B cell (primary cell): ENCODE data around the gene IGSF3. TPM values are rescaled to one million over a fixed set of nuclear protein-coding genes. Genes with fewer than 3 reads are reported as not detected.

Experiments
- ATAC-seq: fragments of 200-7000 bp; cut with Tn5 transposase; one replicate; pipeline ENCODE4 v1.10.0; 2021; ENCODE audit warnings: low read depth, mild to moderate bottlenecking, moderate number of reproducible peaks, moderate library complexity
- CTCF ChIA-PET: fragments of 350-600 bp; sonication (Branson Sonifier 250); formaldehyde crosslinking; loops from one replicate; lab custom pipeline; 2021; ENCODE audit warnings: antibody characterized with exemption, inconsistent platforms; lab: Charles Lee
- POLR2A ChIA-PET: fragments of 350-600 bp; sonication (Branson Sonifier 250); formaldehyde crosslinking; loops from one replicate; lab custom pipeline; 2021; ENCODE audit warnings: antibody characterized with exemption; lab: Charles Lee
- DNase-seq: peaks from one replicate; pipeline ENCODE4 v3.0.0; 2013
- H2AFZ ChIP-seq: 2 replicates; pipeline ENCODE4 v1.6.1; 2012; ENCODE audit warnings: mild to moderate bottlenecking, low read depth, low read length; ENCODE audit not compliant: insufficient read depth, poor library complexity, severe bottlenecking
- H3K27ac ChIP-seq, 2 donors: 1 replicate in 1 of 2; 2 replicates in 1 of 2; pipeline ENCODE4 v1.5.1; 2012 to 2013; ENCODE audit warnings: low read length in 2 of 2, mild to moderate bottlenecking in 2 of 2, moderate library complexity in 1 of 2
- H3K27me3 ChIP-seq, 4 experiments: fragments of 200-600 bp in 1 of 4; sonication (generic) in 1 of 4; replicated peaks in 1 of 4; 1 replicate in 2 of 4; 2 replicates in 2 of 4; pipeline versions ENCODE4 v1.6.1 to v1.7.0; 2013 to 2016; ENCODE audit warnings: low read length in 3 of 4, mild to moderate bottlenecking in 2 of 4, mixed read lengths in 1 of 4, moderate library complexity in 1 of 4; ENCODE audit not compliant: insufficient read depth in 4 of 4, control insufficient read depth in 3 of 4; ENCODE audit errors: control extremely low read depth in 1 of 4
- H3K36me3 ChIP-seq, 2 experiments: replicated peaks in 1 of 2; 1 replicate in 1 of 2; 2 replicates in 1 of 2; pipeline versions ENCODE4 v1.6.1 to v1.7.1; 2013; ENCODE audit warnings: low read length in 1 of 2; ENCODE audit not compliant: insufficient read depth in 2 of 2, control insufficient read depth in 1 of 2; ENCODE audit errors: control extremely low read depth in 1 of 2, extremely low read depth in 1 of 2
- H3K4me1 ChIP-seq, 2 donors: fragments of 200-600 bp in 1 of 2; sonication (generic) in 1 of 2; 1 replicate in 1 of 2; 2 replicates in 1 of 2; pipeline versions ENCODE4 v1.5.1 to v1.6.1; 2013 to 2017; ENCODE audit warnings: low read length in 2 of 2; ENCODE audit not compliant: control insufficient read depth in 2 of 2, insufficient read depth in 2 of 2
- H3K4me2 ChIP-seq: replicated peaks from 2 replicates; pipeline ENCODE3; 2012; ENCODE audit warnings: mild to moderate bottlenecking, low read depth, low read length; ENCODE audit not compliant: poor library complexity, severe bottlenecking
- H3K4me3 ChIP-seq, 5 experiments: fragments of 200-600 bp in 1 of 5; sonication (generic) in 1 of 5; 1 replicate in 3 of 5; 2 replicates in 2 of 5; pipeline versions ENCODE4 v1.5.1 to v1.7.0; 2011 to 2016; ENCODE audit warnings: low read length in 4 of 5, mild to moderate bottlenecking in 4 of 5, low read depth in 2 of 5, control low read depth in 1 of 5, moderate library complexity in 1 of 5; ENCODE audit not compliant: insufficient read depth in 1 of 5; ENCODE audit errors: control extremely low read depth in 1 of 5, extremely low read depth in 1 of 5
- H3K79me2 ChIP-seq: fragments of 200-600 bp; sonication (generic); one replicate; pipeline ENCODE4 v1.6.0; 2016; ENCODE audit warnings: low read length; ENCODE audit not compliant: control insufficient read depth, insufficient read depth
- H3K9ac ChIP-seq: fragments of 200-600 bp; sonication (generic); 2 replicates; pipeline ENCODE4 v1.6.1; 2017; ENCODE audit warnings: mild to moderate bottlenecking, low read length, moderate library complexity
- H3K9me3 ChIP-seq, 3 donors: one replicate each; pipeline versions ENCODE4 v1.6.1 to v1.7.1; 2013; ENCODE audit warnings: low read length in 2 of 3; ENCODE audit not compliant: control insufficient read depth in 2 of 3, insufficient read depth in 1 of 3; ENCODE audit errors: control extremely low read depth in 1 of 3
- H4K20me1 ChIP-seq: 2 replicates; pipeline ENCODE4 v1.6.0; 2012; ENCODE audit warnings: mild to moderate bottlenecking, low read length; ENCODE audit not compliant: insufficient read depth, control insufficient read depth, poor library complexity, severe bottlenecking
- H3K27ac Mint-ChIP-seq: one replicate; pipeline ENCODE4 v1.8.0; 2021; ENCODE audit warnings: mixed read lengths
- H3K27me3 Mint-ChIP-seq: one replicate; pipeline ENCODE4 v1.8.0; 2021; ENCODE audit warnings: mixed read lengths
- H3K4me1 Mint-ChIP-seq: one replicate; pipeline ENCODE4 v1.8.0; 2021; ENCODE audit warnings: mixed read lengths
- H3K4me3 Mint-ChIP-seq: one replicate; pipeline ENCODE4 v1.8.0; 2021; ENCODE audit warnings: mixed read lengths
- H3K9me3 Mint-ChIP-seq: one replicate; pipeline ENCODE4 v1.8.0; 2022; ENCODE audit warnings: mixed read lengths; ENCODE audit not compliant: insufficient read depth
- EZH2 ChIP-seq: IDR thresholded peaks from 2 replicates; pipeline ENCODE4 v1.6.1; 2012; ENCODE audit warnings: borderline replicate concordance, low read depth, mild to moderate bottlenecking, moderate library complexity, low read length; ENCODE audit not compliant: insufficient read depth, poor library complexity, severe bottlenecking
- WGBS: methylation state at CpG from one replicate; pipeline ENCODE4 v1.1.5; 2013; ENCODE audit warnings: missing lambda C conversion rate; ENCODE audit not compliant: insufficient coverage; 5-methylcytosine and 5-hydroxymethylcytosine counted together
- intact Hi-C: fragments of 100-400 bp; cut with micrococcal nuclease; formaldehyde crosslinking; loops from one replicate; pipeline ENCODE4 v1.10.0; 2022
- polyA plus RNA-seq: library from polyadenylated mRNA; depleted of rRNA; stranded (reverse); fragments of >200 nt; gene quantifications from 2 replicates; pipeline ENCODE4 v1.2.3, GENCODE V29; 2012
- total RNA-seq, 2 donors: library from RNA; stranded (reverse); fragments of 120-200 nt in 1 of 2; gene quantifications; 1 replicate in 1 of 2; 2 replicates in 1 of 2; pipeline versions ENCODE4 v1.2.3 to v1.2.4, GENCODE V29; 2013 to 2022
- TF ChIP-seq, protein P1 (sequence below): fragments of 200-600 bp; IDR thresholded peaks from one replicate; pipeline ENCODE4 v1.8.0; 2022; ENCODE audit warnings: antibody characterized with exemption, mild to moderate bottlenecking

The IGSF3 gene
- total and polyA plus RNA-seq, 2 donors (not counting 1 experiment from before 2014, with no cell fraction given), result 0.49 TPM; not detected in 1

DNA sequence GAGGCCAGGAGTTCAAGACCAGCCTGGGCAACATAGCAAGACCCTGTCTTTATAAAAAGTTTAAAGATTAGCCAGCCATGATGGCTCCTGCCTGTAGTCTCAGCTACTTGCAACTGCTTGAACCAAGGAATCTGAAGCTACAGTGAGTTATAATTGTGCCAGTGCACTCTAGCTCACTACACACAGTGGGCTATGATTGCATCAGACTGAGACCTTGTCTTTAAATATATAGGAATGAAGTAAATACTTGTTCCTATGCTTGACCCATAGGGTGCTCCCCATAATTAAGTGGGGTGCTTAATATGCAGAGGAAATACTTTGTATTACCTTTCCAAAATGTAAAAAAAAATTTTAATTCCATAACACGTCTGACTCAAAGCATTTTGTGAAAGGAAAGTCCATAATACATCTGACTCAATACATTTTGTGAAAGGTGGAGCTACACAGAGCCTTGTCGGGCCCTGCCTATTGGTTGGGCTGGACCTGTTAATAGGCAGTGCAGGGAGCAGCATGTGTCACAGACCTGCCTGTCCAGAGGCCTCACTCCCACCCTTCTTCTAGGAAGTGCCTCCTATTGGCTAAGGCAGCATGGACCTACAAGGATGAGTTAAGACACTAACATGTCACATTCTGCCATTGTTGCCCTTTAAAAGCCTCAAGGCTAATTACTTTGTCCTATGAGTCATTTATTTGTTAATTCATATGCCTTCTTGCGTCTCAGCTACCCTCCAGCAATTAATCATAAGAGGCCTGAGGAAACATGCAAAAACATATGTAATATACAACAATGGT is 130.3 kb downstream of the IGSF3 start:
- Histone ChIP-seq H3K36me3 (peaks cover 0 to 11% of the 10 kb centered on the region in 2 experiments), H3K4me1 (peaks cover 11 to 19% of the 10 kb centered on the region in 2 donors), H3K9me3 (no peaks in the 10 kb centered on the region), H3K79me2 (peaks cover 5% of the 10 kb centered on the region), H3K27ac (no peak overlapping the region), H3K4me2 (no peak overlapping the region), H3K4me3 (no peak overlapping the region), H4K20me1 (no peaks in the 10 kb centered on the region), H3K9ac (no peak overlapping the region), H3K27me3 (no peaks in the 10 kb centered on the region), H2AFZ (no peak overlapping the region)
- ChIA-PET POLR2A (no interaction called here), CTCF (interaction anchor here (2.6 kb wide), 1 partner anchor 33 kb away, joined by 5 read pairs; no protein-coding TSS in a partner anchor)
- WGBS, result 80% methylated on average over 1 of the region's 3 CpGs
- Mint-ChIP-seq H3K27me3 (no peaks in the 10 kb centered on the region), H3K9me3 (no peaks in the 10 kb centered on the region), H3K4me1 (peaks cover 36% of the 10 kb centered on the region), H3K4me3 (no peak overlapping the region), H3K27ac (no peak overlapping the region)
- TF ChIP-seq, protein P1, sequence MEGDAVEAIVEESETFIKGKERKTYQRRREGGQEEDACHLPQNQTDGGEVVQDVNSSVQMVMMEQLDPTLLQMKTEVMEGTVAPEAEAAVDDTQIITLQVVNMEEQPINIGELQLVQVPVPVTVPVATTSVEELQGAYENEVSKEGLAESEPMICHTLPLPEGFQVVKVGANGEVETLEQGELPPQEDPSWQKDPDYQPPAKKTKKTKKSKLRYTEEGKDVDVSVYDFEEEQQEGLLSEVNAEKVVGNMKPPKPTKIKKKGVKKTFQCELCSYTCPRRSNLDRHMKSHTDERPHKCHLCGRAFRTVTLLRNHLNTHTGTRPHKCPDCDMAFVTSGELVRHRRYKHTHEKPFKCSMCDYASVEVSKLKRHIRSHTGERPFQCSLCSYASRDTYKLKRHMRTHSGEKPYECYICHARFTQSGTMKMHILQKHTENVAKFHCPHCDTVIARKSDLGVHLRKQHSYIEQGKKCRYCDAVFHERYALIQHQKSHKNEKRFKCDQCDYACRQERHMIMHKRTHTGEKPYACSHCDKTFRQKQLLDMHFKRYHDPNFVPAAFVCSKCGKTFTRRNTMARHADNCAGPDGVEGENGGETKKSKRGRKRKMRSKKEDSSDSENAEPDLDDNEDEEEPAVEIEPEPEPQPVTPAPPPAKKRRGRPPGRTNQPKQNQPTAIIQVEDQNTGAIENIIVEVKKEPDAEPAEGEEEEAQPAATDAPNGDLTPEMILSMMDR, result no peak
- TF ChIP-seq EZH2, result no peak
- DNase-seq (no peak), ATAC-seq (no peak)
- intact Hi-C loops, result no loop called here
